ENCODE measurements around the gene NLRP8. TPM values are rescaled to one million over a fixed set of nuclear protein-coding genes. Genes with fewer than 3 reads are reported as not detected.
"Not testable (repeated sequence)": the region's sequence is repeated elsewhere in the genome, so short reads cannot be mapped to it uniquely, and the experiment has no call there.

Gene NLRP8
- polyA plus RNA-seq, 1 experiment, result not detected

DNA sequence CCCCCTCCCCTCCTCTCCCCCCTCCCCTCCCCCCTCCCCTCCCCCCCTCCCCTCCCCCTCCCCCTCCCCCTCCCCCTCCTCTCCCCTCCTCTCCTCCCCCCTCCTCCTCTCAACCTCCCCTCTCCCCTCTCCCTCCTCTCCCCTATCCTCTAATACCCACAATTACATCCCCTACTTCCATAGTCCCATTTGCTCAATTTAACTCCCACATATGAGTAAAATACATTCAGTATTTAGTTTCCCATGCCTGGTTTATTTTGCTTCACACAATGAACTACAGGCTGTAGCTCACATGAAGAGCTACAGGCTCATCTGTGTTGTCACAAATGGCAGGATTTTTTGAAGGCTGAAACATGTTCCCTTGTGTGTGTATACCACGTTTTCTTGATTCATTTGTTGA, 45.9 kb downstream of the NLRP8 start:
- DNase-seq (ENCODE audit: low read depth), result no peak
- Histone ChIP-seq H3K36me3 (ENCODE audit: control insufficient read depth, insufficient read depth, low read length) (no peaks in the 10 kb centered on the region), H3K4me3 (ENCODE audit: low read depth, low read length) (no peak overlapping the region), H3K27me3 (ENCODE audit: control insufficient read depth, insufficient read depth, low read length) (no peaks in the 10 kb centered on the region)
- ChIA-PET POLR2A (no interaction called here), CTCF (no interaction called here)
- TF ChIP-seq, protein P1, sequence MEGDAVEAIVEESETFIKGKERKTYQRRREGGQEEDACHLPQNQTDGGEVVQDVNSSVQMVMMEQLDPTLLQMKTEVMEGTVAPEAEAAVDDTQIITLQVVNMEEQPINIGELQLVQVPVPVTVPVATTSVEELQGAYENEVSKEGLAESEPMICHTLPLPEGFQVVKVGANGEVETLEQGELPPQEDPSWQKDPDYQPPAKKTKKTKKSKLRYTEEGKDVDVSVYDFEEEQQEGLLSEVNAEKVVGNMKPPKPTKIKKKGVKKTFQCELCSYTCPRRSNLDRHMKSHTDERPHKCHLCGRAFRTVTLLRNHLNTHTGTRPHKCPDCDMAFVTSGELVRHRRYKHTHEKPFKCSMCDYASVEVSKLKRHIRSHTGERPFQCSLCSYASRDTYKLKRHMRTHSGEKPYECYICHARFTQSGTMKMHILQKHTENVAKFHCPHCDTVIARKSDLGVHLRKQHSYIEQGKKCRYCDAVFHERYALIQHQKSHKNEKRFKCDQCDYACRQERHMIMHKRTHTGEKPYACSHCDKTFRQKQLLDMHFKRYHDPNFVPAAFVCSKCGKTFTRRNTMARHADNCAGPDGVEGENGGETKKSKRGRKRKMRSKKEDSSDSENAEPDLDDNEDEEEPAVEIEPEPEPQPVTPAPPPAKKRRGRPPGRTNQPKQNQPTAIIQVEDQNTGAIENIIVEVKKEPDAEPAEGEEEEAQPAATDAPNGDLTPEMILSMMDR (IDR thresholded peaks at IDR 0.05; ENCODE audit: insufficient read depth, low read depth, low read length), result no peak

DNA sequence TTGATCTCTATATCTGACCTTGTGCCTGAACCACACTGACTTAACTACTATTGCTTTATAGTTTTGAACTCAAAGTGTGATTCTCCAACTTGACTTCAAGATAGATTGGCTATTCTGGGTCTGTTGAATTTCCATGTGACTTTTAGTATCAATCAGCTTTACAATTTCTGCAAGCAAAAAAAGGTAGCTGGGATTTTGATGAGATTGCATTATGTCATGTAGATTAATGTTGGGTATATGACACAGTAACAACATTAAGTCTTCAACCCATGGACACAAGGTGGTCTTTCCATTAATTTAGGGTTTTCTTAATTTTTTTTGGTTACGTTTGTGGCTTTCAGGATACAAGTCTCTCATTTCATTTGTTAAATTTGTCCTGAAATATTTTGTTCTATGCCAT, 67.1 kb downstream of the NLRP8 start:
- no peaks in the 10 kb centered on the region for H3K27me3 ChIP-seq (ENCODE audit: control insufficient read depth, insufficient read depth, low read length)
- H3K4me3 ChIP-seq (ENCODE audit: low read depth, low read length), result no peak overlapping the region
- POLR2A ChIA-PET, result no interaction called here
- CTCF ChIA-PET, result no interaction called here
- H3K36me3 ChIP-seq (ENCODE audit: control insufficient read depth, insufficient read depth, low read length), result no peaks in the 10 kb centered on the region
- no peak for DNase-seq (ENCODE audit: low read depth)
- TF ChIP-seq, protein P1 (IDR thresholded peaks at IDR 0.05; ENCODE audit: insufficient read depth, low read depth, low read length), result no peak

DNA sequence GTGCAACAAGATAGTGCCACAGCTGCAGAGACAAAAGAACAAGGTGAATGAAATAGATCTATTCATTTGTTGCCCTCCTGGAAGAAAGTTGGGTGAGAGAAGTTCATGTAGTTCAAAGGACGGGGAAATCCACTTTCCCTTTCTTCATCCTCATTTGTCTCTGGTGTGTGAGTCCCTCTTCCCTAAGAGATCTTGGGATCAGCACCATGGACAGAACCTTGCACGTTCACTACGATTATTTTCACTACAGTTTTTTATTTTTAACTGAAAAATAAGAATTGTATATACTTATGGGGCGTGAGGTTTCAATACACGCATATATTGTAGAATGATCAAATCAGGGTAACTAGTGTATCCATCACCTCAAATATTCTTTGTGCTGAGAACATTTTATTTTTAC, 68.1 kb downstream of the NLRP8 start:
- ChIA-PET POLR2A (no interaction called here), CTCF (no interaction called here)
- H3K27me3 ChIP-seq (ENCODE audit: control insufficient read depth, insufficient read depth, low read length), result no peaks in the 10 kb centered on the region
- no peak for DNase-seq (ENCODE audit: low read depth)
- H3K36me3 ChIP-seq (ENCODE audit: control insufficient read depth, insufficient read depth, low read length), result no peaks in the 10 kb centered on the region
- TF ChIP-seq, protein P1 (IDR thresholded peaks at IDR 0.05; ENCODE audit: insufficient read depth, low read depth, low read length), result no peak
- H3K4me3 ChIP-seq (ENCODE audit: low read depth, low read length), result no peak overlapping the region

DNA sequence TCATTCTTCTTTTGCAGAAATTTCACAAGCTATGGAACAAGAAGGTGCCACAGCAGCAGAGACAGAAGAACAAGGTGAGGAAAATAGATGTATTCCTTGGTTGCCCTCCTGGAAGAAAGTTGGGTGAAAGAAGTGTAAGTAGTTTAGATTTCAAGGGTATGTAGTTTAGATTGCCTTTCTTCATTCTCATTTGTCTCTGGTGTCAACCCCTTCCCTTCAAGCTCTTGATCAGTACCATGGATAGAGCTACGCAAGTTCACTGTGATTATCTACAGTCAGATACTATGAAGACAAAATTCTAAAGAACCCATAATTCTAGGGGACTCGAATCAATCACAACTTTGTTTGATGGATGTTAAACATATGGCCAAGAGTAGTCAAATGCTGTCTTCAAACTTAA, 71.7 kb downstream of the NLRP8 start:
- POLR2A ChIA-PET; H3K27me3 ChIP-seq (ENCODE audit: control insufficient read depth, insufficient read depth, low read length); H3K4me3 ChIP-seq (ENCODE audit: low read depth, low read length); H3K36me3 ChIP-seq (ENCODE audit: control insufficient read depth, insufficient read depth, low read length); DNase-seq (ENCODE audit: low read depth); CTCF ChIA-PET: not testable (repeated sequence)

DNA sequence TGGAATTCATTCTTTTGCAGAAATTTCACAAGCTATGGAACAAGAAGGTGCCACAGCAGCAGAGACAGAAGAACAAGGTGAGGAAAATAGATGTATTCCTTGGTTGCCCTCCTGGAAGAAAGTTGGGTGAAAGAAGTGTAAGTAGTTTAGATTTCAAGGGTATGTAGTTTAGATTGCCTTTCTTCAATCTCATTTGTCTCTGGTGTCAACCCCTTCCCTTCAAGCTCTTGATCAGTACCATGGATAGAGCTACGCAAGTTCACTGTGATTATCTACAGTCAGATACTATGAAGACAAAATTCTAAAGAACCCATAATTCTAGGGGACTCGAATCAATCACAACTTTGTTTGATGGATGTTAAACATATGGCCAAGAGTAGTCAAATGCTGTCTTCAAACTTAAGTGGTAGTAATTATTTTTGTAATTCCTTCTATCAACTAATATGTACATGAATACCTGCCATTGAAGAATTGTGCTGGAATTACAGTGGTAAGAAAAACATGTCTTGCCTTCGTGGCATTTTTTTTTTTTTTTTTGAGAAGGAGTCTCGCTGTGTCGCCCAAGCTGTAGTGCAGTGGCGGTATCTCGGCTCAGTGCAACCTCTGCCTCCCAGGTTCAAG, 72.8 kb downstream of the NLRP8 start:
- H3K36me3 ChIP-seq (ENCODE audit: control insufficient read depth, insufficient read depth, low read length); CTCF ChIA-PET; DNase-seq (ENCODE audit: low read depth); H3K4me3 ChIP-seq (ENCODE audit: low read depth, low read length); POLR2A ChIA-PET; H3K27me3 ChIP-seq (ENCODE audit: control insufficient read depth, insufficient read depth, low read length): not testable (repeated sequence)

DNA sequence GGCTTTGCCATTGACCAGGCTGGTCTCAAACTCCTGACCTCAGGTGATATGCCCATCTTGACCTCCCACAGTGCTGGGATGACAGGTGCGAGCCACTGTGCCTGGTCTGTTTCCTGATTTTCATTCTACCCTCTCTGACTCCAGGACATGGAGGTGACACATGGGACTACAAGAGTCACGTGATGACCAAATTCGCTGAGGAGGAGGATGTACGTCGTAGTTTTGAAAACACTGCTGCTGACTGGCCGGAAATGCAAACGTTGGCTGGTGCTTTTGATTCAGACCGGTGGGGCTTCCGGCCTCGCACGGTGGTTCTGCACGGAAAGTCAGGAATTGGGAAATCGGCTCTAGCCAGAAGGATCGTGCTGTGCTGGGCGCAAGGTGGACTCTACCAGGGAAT, 79.1 kb downstream of the NLRP8 start:
- no peak for DNase-seq (ENCODE audit: low read depth)
- Histone ChIP-seq H3K4me3 (ENCODE audit: low read depth, low read length) (no peak overlapping the region), H3K27me3 (ENCODE audit: control insufficient read depth, insufficient read depth, low read length) (no peaks in the 10 kb centered on the region), H3K36me3 (ENCODE audit: control insufficient read depth, insufficient read depth, low read length) (no peaks in the 10 kb centered on the region)
- CTCF ChIA-PET, result no interaction called here
- TF ChIP-seq, protein P1 (IDR thresholded peaks at IDR 0.05; ENCODE audit: insufficient read depth, low read depth, low read length), result no peak
- POLR2A ChIA-PET, result no interaction called here

Other genes starting within 250 kb of the NLRP8 start
- gene NLRP9, start 209.4 kb upstream of the NLRP8 start, polyA plus RNA-seq (2011; rRNA removed), result not detected in 2 replicates
- gene RFPL4A, start 188.7 kb upstream of the NLRP8 start, polyA plus RNA-seq (2011; rRNA removed), result not detected in 2 replicates
- not detected in 2 replicates for gene RFPL4AL1, start 178.7 kb upstream of the NLRP8 start, polyA plus RNA-seq (2011; rRNA removed)
- not detected in 2 replicates for gene NLRP11, start 115.8 kb upstream of the NLRP8 start, polyA plus RNA-seq (2011; rRNA removed)
- gene NLRP4, start 111.3 kb upstream of the NLRP8 start, polyA plus RNA-seq (2011; rRNA removed), result not detected in 2 replicates
- gene NLRP13, start 15.5 kb upstream of the NLRP8 start, polyA plus RNA-seq (2011; rRNA removed), result not detected in 2 replicates
- not detected in 2 replicates for gene NLRP5, start 38.9 kb downstream of the NLRP8 start, polyA plus RNA-seq (2011; rRNA removed)
- gene ZNF787, start 173.5 kb downstream of the NLRP8 start, polyA plus RNA-seq (2011; rRNA removed), result 7.2 and 9.8 TPM in 2 replicates
- 10.2 and 11.5 TPM in 2 replicates for gene ZNF444, start 193.5 kb downstream of the NLRP8 start, polyA plus RNA-seq (2011; rRNA removed)
- gene GALP, start 228.2 kb downstream of the NLRP8 start, polyA plus RNA-seq (2011; rRNA removed), result not detected in 2 replicates
- 0.17 TPM in 1 of 2 replicates, not detected in the other for gene ZSCAN5B, start 250.0 kb downstream of the NLRP8 start, polyA plus RNA-seq (2011; rRNA removed)

All from BJ (cell line).